Hepatocyte (in vitro differentiated cells): Measurements from ENCODE around the gene TMEM169.

Experiments used
- EZH2 ChIP-seq: fragments of 200-600 bp; sonication (generic); IDR thresholded peaks from 2 replicates; pipeline ENCODE4 v1.6.1; 2016; ENCODE audit warnings: antibody characterized with exemption, mild to moderate bottlenecking, borderline replicate concordance
- TF ChIP-seq, protein P1 (sequence below): fragments of 200-600 bp; sonication (generic); IDR thresholded peaks from 2 replicates; pipeline ENCODE4 v1.5.1; 2016; ENCODE audit warnings: antibody characterized with exemption, mild to moderate bottlenecking; ENCODE audit not compliant: poor library complexity

DNA sequence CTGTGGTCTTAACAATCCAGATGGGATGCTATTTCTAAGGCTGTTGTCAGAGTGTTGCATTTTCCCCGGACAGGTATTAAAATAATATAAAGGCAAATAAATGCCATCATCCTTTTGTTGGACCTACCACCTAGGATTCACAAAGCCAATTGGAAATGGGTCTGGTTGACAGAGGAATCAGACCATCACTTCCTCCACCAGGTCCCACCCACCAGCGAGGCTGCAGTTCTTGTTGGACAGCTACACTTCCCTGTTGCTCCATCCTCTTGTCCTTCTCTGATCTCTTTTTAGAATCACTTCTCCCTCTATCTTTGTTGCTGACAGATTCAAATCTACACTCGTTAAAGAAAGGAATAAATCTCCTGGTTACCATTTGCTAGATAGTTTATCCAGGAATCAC lies 1.1 kb downstream of the TMEM169 start:
- TF ChIP-seq, protein P1, sequence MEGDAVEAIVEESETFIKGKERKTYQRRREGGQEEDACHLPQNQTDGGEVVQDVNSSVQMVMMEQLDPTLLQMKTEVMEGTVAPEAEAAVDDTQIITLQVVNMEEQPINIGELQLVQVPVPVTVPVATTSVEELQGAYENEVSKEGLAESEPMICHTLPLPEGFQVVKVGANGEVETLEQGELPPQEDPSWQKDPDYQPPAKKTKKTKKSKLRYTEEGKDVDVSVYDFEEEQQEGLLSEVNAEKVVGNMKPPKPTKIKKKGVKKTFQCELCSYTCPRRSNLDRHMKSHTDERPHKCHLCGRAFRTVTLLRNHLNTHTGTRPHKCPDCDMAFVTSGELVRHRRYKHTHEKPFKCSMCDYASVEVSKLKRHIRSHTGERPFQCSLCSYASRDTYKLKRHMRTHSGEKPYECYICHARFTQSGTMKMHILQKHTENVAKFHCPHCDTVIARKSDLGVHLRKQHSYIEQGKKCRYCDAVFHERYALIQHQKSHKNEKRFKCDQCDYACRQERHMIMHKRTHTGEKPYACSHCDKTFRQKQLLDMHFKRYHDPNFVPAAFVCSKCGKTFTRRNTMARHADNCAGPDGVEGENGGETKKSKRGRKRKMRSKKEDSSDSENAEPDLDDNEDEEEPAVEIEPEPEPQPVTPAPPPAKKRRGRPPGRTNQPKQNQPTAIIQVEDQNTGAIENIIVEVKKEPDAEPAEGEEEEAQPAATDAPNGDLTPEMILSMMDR = no peak
- TF ChIP-seq EZH2 = no peak
